Measurements from ENCODE around the gene HCRTR1.
A peak's percentile ranks its signal among the peaks of the same experiment; 100 is the strongest.

Gene HCRTR1

GRCh38 chr1:31587720-31588423 lies 29.6 kb upstream of the HCRTR1 start:
- peak; percentile 60 for DNase-seq (ENCODE audit: low read depth)
- TF ChIP-seq CTCF (IDR thresholded peaks at IDR 0.05; ENCODE audit: insufficient read depth, low read depth, low read length, missing control alignments) = peak; percentile 80
- H3K4me3 ChIP-seq (ENCODE audit: low read depth, low read length) = no peak overlapping the region

DNA sequence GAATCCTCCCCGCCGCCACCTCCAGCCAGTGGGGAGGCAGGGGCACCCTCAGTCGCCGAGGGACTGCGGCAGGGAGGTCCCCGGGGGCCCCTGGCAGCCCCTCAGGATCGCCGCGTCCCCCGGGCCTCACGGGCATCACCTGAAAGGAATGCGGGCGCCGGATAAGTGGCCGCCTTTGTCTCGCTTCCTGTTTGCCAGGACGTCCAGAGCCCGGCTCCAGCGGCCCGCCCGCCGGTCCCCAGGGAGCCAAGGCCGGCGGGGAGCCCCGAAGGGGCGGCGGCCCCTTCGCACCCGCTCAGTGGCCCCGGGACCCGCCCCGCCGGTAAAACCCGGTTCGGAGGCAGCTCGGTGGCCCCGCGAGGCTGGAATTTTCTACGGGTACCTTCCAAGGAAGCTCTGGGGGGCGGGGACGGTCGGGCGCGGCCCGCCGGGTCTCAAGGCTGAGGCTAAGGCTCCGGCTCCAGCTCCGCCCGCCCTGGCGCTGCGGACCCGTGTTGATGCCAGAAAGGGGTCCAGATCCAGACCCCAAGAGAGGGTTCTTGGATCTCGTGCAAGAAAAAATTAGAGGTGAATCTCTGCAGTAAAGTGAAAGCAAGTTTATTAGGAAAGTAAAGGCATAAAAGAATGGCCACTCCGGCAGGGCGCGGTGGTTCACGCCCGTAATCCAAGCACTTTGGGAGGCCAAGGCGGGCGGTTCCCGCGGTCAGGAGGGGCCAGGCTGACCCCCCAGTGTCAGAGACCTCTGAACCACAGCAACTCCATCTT lies 28.6 kb upstream of the HCRTR1 start:
- no peak for TF ChIP-seq CTCF (IDR thresholded peaks at IDR 0.05; ENCODE audit: insufficient read depth, low read depth, low read length, missing control alignments)
- no peak for DNase-seq (ENCODE audit: low read depth)
- no peak overlapping the region for H3K4me3 ChIP-seq (ENCODE audit: low read depth, low read length)

GRCh38 chr1:31591425-31592093 lies 25.9 kb upstream of the HCRTR1 start:
- no peak for TF ChIP-seq CTCF (IDR thresholded peaks at IDR 0.05; ENCODE audit: insufficient read depth, low read depth, low read length, missing control alignments)
- no peak for DNase-seq (ENCODE audit: low read depth)
- H3K4me3 ChIP-seq (ENCODE audit: low read depth, low read length) = no peak overlapping the region

- no peak for TF ChIP-seq CTCF (IDR thresholded peaks at IDR 0.05; ENCODE audit: insufficient read depth, low read depth, low read length, missing control alignments)
- H3K4me3 ChIP-seq (ENCODE audit: low read depth, low read length) = no peak overlapping the region
- no peak for DNase-seq (ENCODE audit: low read depth)
These were observed 25.4 kb upstream of the HCRTR1 start for GRCh38 chr1:31592132-31592531.

- DNase-seq (ENCODE audit: low read depth) = no peak
- H3K4me3 ChIP-seq (ENCODE audit: low read depth, low read length) = no peak overlapping the region
- TF ChIP-seq CTCF (IDR thresholded peaks at IDR 0.05; ENCODE audit: insufficient read depth, low read depth, low read length, missing control alignments) = no peak
These were observed 24.3 kb upstream of the HCRTR1 start for GRCh38 chr1:31593136-31593665.

DNA sequence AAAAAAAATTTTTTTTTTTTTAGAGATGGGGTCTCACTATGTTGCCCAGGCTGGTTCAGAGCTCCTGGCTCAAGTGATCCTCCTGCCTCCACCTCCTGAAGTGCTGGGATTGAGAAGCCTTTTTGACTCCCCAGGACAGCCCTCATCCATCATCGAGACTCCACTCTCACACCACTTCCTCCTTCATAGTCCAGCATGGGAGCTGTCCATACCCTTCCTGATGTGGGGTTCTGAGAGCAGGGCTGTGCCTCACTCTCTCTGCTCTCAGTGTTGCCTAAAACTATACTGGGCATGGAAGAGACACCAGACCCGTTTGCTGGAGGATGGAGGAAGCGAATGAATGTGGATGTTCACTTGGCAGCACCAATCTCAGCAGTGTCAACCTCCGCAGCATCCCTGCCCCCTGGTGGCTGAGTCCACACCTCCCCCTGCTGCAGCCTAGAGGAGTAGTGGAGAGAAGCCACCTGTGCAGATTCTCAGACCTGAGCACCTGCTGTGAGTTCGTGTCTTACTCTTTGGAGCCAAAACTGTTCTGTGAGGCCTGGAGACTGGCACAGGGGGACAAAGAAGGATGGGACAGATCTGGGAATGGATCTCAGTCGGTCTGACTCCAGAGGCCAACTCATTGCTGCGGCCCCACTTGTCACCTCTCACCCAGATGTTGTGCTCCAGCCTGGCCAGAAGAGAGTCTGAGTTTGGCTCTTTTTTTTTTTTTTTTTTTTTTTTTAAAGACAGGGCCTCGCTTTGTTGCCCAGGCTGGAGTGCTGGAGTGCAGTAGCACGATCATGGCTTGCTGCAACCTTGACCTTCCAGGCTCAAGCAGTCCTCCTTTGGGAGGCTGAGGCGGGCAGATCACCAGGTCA lies 23.5 kb upstream of the HCRTR1 start:
- DNase-seq (ENCODE audit: low read depth) = peak; percentile 83
- H3K4me3 ChIP-seq (ENCODE audit: low read depth, low read length) = no peak overlapping the region
- TF ChIP-seq CTCF (IDR thresholded peaks at IDR 0.05; ENCODE audit: insufficient read depth, low read depth, low read length, missing control alignments) = peak; percentile 96

Data from GM12865 (cell line).